ENCODE results near the gene PPP3CA. TPM values are rescaled to one million over a fixed set of nuclear protein-coding genes. Genes with fewer than 3 reads are reported as not detected.

Gene PPP3CA
- total RNA-seq, 2 experiments from 2014 or later, result 12.9 to 13.8 TPM

DNA sequence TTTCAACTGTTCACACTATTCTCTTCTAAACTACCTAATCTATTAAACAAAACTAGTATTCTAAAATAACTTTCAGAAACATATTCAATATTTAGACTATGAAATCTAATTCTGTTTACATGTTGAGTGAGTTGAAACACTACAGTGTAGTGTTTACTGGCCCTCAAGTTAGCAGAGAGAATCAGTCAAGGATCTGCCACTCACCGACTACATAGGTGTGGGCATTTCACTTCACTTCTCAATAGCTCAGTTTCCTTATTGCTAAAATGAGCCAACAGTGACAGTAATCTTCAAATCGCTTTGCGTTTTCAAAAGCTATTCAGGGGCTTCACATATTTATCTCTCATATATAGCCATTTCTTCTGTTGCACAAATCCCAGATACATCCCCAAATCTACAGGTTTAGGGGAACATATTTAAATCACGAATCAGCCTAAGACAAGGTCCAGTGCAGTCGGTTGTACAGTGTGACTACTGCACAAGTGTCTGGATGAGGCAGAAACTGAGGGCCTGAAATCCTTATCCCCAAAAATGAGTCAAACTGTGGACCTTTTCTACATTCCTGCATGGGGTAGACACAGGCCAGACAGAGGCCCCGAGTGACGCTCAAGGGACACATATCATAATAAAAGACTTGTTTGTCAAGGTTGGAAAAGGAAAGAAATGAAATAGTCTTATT, 129.8 kb downstream of the PPP3CA start:
- Mint-ChIP-seq H3K27me3 (no peaks in the 10 kb centered on the region), H3K9me3 (peaks cover 3% of the 10 kb centered on the region), H3K4me3 (no peak overlapping the region), H3K27ac (no peak overlapping the region), H3K36me3 (ENCODE audit: low read depth) (no peaks in the 10 kb centered on the region), H3K4me1 (ENCODE audit: low read depth) (peaks cover 28% of the 10 kb centered on the region)
- H3K36me3 ChIP-seq (ENCODE audit: insufficient read depth, low read length), result no peaks in the 10 kb centered on the region
- no peaks in the 10 kb centered on the region for H3K4me1 ChIP-seq (ENCODE audit: insufficient read depth, low read length)
- ChIA-PET CTCF (no interaction called here), POLR2A (no interaction called here)
- intact Hi-C loops (cut with DNase I, micrococcal nuclease), result no loop called here
- no peak overlapping the region for H3K4me3 ChIP-seq (ENCODE audit: low read length)
- H3K27ac ChIP-seq (ENCODE audit: low read depth in 1 of 2, low read length in 2 of 2), result no peak overlapping the region
- DNase-seq (no peak), ATAC-seq (ENCODE audit: poor library complexity) (no peak)
- no peaks in the 10 kb centered on the region for H3K27me3 ChIP-seq (ENCODE audit: control insufficient read depth in 1 of 2, insufficient read depth in 2 of 2, low read length in 2 of 2)
- TF ChIP-seq, protein P1, sequence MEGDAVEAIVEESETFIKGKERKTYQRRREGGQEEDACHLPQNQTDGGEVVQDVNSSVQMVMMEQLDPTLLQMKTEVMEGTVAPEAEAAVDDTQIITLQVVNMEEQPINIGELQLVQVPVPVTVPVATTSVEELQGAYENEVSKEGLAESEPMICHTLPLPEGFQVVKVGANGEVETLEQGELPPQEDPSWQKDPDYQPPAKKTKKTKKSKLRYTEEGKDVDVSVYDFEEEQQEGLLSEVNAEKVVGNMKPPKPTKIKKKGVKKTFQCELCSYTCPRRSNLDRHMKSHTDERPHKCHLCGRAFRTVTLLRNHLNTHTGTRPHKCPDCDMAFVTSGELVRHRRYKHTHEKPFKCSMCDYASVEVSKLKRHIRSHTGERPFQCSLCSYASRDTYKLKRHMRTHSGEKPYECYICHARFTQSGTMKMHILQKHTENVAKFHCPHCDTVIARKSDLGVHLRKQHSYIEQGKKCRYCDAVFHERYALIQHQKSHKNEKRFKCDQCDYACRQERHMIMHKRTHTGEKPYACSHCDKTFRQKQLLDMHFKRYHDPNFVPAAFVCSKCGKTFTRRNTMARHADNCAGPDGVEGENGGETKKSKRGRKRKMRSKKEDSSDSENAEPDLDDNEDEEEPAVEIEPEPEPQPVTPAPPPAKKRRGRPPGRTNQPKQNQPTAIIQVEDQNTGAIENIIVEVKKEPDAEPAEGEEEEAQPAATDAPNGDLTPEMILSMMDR (IDR thresholded peaks at IDR 0.05), result no peak
- no peaks in the 10 kb centered on the region for H3K9me3 ChIP-seq (ENCODE audit: control insufficient read depth in 1 of 2, insufficient read depth in 1 of 2, low read length in 2 of 2)

DNA sequence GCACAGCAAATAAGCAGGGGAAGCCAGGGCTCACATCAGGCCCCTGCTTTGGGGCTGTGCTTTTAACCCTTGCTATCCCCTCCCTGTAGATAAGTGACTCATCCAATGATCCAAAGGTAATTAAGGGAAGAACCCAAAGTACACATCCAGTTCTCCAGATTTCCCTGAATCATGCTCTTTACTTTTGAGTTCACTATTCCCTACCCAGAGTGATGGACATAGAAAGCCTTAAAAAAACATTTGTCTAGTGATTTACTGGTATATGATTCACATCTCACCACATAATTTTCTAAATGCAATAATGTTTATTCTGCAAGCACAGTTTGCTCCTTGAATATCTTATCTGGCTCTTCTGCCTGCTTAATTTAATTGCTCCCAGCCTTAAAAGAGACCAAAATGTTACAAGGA, 136.2 kb downstream of the PPP3CA start:
- intact Hi-C loops (cut with DNase I, micrococcal nuclease), result no loop called here
- H3K36me3 Mint-ChIP-seq (ENCODE audit: low read depth), result no peaks in the 10 kb centered on the region
- H3K27me3 Mint-ChIP-seq, result no peaks in the 10 kb centered on the region
- no peak overlapping the region for H3K27ac Mint-ChIP-seq
- H3K4me3 Mint-ChIP-seq, result no peak overlapping the region
- TF ChIP-seq, protein P1 (IDR thresholded peaks at IDR 0.05), result no peak
- peaks cover 3% of the 10 kb centered on the region for H3K9me3 Mint-ChIP-seq
- H3K4me1 Mint-ChIP-seq (ENCODE audit: low read depth), result peaks cover 40% of the 10 kb centered on the region
- ATAC-seq (ENCODE audit: poor library complexity), result no peak
- CTCF ChIA-PET, result interaction anchor here (0.9 kb wide), 1 partner anchor 200 kb away, joined by 3 read pairs; no protein-coding TSS in a partner anchor
- Histone ChIP-seq H3K27ac (ENCODE audit: low read depth in 1 of 2, low read length in 2 of 2) (no peak overlapping the region), H3K36me3 (ENCODE audit: insufficient read depth, low read length) (no peaks in the 10 kb centered on the region), H3K9me3 (ENCODE audit: control insufficient read depth in 1 of 2, insufficient read depth in 1 of 2, low read length in 2 of 2) (no peaks in the 10 kb centered on the region), H3K4me3 (ENCODE audit: low read length) (no peak overlapping the region), H3K27me3 (ENCODE audit: control insufficient read depth in 1 of 2, insufficient read depth in 2 of 2, low read length in 2 of 2) (no peaks in the 10 kb centered on the region), H3K4me1 (ENCODE audit: insufficient read depth, low read length) (no peaks in the 10 kb centered on the region)
- POLR2A ChIA-PET, result no interaction called here
- no peak for DNase-seq

DNA sequence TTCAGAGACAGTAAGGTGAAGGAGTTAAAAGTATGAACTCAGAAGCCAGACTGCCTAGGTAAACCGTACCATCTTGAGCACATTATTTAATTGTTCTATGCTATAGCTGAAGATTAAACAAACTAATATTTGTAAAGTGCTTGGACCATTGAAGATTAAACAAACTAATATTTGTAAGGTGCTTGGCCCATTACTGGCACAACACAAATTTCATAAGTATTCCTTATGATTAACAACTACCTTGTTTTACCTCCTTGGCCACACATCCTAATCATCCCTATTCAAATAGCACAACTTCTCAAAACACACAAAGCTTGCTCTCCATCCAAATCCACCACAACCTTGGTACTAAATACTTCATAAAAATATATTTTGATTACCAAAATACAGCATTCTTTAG, 137.0 kb downstream of the PPP3CA start:
- no peak overlapping the region for H3K27ac ChIP-seq (ENCODE audit: low read depth in 1 of 2, low read length in 2 of 2)
- H3K4me3 Mint-ChIP-seq, result no peak overlapping the region
- H3K4me1 Mint-ChIP-seq (ENCODE audit: low read depth), result peaks cover 48% of the 10 kb centered on the region
- peaks cover 3% of the 10 kb centered on the region for H3K9me3 Mint-ChIP-seq
- no peak for ATAC-seq (ENCODE audit: poor library complexity)
- intact Hi-C loops (cut with DNase I, micrococcal nuclease), result no loop called here
- DNase-seq, result no peak
- no peaks in the 10 kb centered on the region for H3K27me3 ChIP-seq (ENCODE audit: control insufficient read depth in 1 of 2, insufficient read depth in 2 of 2, low read length in 2 of 2)
- H3K36me3 Mint-ChIP-seq (ENCODE audit: low read depth), result no peaks in the 10 kb centered on the region
- H3K4me3 ChIP-seq (ENCODE audit: low read length), result no peak overlapping the region
- H3K36me3 ChIP-seq (ENCODE audit: insufficient read depth, low read length), result no peaks in the 10 kb centered on the region
- H3K9me3 ChIP-seq (ENCODE audit: control insufficient read depth in 1 of 2, insufficient read depth in 1 of 2, low read length in 2 of 2), result no peaks in the 10 kb centered on the region
- H3K27ac Mint-ChIP-seq, result no peak overlapping the region
- H3K4me1 ChIP-seq (ENCODE audit: insufficient read depth, low read length), result peaks cover 7% of the 10 kb centered on the region
- TF ChIP-seq, protein P1 (IDR thresholded peaks at IDR 0.05), result no peak
- H3K27me3 Mint-ChIP-seq, result no peaks in the 10 kb centered on the region
- ChIA-PET CTCF (no interaction called here), POLR2A (no interaction called here)

Measured in CD4-positive, alpha-beta T cell (primary cell).